RWPE1 (cell line): ENCODE results near the gene SLC9A5.

ENCODE experiments used
- CTCF ChIA-PET: fragments of 350-600 bp; sonication (Branson Sonifier 250); formaldehyde crosslinking; extraction: SDS; loops from one replicate; lab custom pipeline; 2021; lab: Yijun Ruan, JAX
- POLR2A ChIA-PET: fragments of 400-600 bp; formaldehyde crosslinking; extraction: SDS; loops from one replicate; lab custom pipeline; 2020; ENCODE audit warnings: antibody characterized with exemption; ENCODE audit not compliant: low non-redundant PET; lab: Yijun Ruan, JAX
- DNase-seq: peaks from one replicate; pipeline ENCODE4 v3.0.0; 2012; ENCODE audit warnings: low spot score
- H3K27ac ChIP-seq: fragments of 450-650 bp; 2 replicates; pipeline ENCODE4 v1.5.1; 2017
- CTCF ChIP-seq: fragments of 450-650 bp; conservative IDR thresholded peaks from 2 replicates; pipeline ENCODE4 v1.5.1; 2017; ENCODE audit warnings: low read depth, mild to moderate bottlenecking

Gene SLC9A5

GRCh38 chr16:67280090-67281015 lies 31.6 kb downstream of the SLC9A5 start:
- CTCF ChIA-PET, result interaction anchor here (0.6 kb wide), 2 partner anchors 134 to 452 kb away, joined by 3 read pairs; no protein-coding TSS in a partner anchor
- H3K27ac ChIP-seq, result peak overlapping the region; percentile 97
- TF ChIP-seq CTCF, result no peak
- no peak for DNase-seq
- POLR2A ChIA-PET, result no interaction called here

- no peak for TF ChIP-seq CTCF
- H3K27ac ChIP-seq, result no peak overlapping the region
- no peak for DNase-seq
- POLR2A ChIA-PET, result interaction anchor here (0.6 kb wide), 1 partner anchor 88 kb away, joined by 7 read pairs; no protein-coding TSS in a partner anchor
- CTCF ChIA-PET, result interaction anchor here (0.6 kb wide), 4 partner anchors 39 to 233 kb away, joined by 3 read pairs; no protein-coding TSS in a partner anchor
Measured at GRCh38 chr16:67281536-67282446, 33.0 kb downstream of the SLC9A5 start.

- no peak for DNase-seq
- ChIA-PET CTCF (interaction anchor here (0.6 kb wide), 3 partner anchors 39 to 146 kb away, joined by 3 read pairs; no protein-coding TSS in a partner anchor), POLR2A (no interaction called here)
- no peak for TF ChIP-seq CTCF
- H3K27ac ChIP-seq, result no peak overlapping the region
Measured at GRCh38 chr16:67282447-67282805, 33.6 kb downstream of the SLC9A5 start.

- ChIA-PET POLR2A (no interaction called here), CTCF (interaction anchor here (0.5 kb wide), 1 partner anchor 23 kb away, joined by 4 read pairs; no protein-coding TSS in a partner anchor)
- peak overlapping the region; percentile 65 for H3K27ac ChIP-seq
- TF ChIP-seq CTCF, result no peak
- no peak for DNase-seq
Measured at GRCh38 chr16:67283039-67283825, 34.5 kb downstream of the SLC9A5 start.

- CTCF ChIA-PET, result interaction anchor here (0.6 to 2.8 kb wide), 5 partner anchors 19 to 209 kb away, joined by 3 to 12 read pairs (median 4); no protein-coding TSS in a partner anchor
- POLR2A ChIA-PET, result no interaction called here
- DNase-seq, result no peak
- peak overlapping the region; percentile 65 for H3K27ac ChIP-seq
- no peak for TF ChIP-seq CTCF
Measured at GRCh38 chr16:67283826-67284555, 35.2 kb downstream of the SLC9A5 start.
